HG03439 (cell line): ENCODE data around the gene UMODL1.

ENCODE experiments used
- ATAC-seq: cut with Tn5 transposase; IDR thresholded peaks from one replicate; pipeline ENCODE4 v1.9.1; 2021; ENCODE audit warnings: mild to moderate bottlenecking, moderate library complexity; ENCODE audit not compliant: unreplicated experiment

The UMODL1 gene

DNA sequence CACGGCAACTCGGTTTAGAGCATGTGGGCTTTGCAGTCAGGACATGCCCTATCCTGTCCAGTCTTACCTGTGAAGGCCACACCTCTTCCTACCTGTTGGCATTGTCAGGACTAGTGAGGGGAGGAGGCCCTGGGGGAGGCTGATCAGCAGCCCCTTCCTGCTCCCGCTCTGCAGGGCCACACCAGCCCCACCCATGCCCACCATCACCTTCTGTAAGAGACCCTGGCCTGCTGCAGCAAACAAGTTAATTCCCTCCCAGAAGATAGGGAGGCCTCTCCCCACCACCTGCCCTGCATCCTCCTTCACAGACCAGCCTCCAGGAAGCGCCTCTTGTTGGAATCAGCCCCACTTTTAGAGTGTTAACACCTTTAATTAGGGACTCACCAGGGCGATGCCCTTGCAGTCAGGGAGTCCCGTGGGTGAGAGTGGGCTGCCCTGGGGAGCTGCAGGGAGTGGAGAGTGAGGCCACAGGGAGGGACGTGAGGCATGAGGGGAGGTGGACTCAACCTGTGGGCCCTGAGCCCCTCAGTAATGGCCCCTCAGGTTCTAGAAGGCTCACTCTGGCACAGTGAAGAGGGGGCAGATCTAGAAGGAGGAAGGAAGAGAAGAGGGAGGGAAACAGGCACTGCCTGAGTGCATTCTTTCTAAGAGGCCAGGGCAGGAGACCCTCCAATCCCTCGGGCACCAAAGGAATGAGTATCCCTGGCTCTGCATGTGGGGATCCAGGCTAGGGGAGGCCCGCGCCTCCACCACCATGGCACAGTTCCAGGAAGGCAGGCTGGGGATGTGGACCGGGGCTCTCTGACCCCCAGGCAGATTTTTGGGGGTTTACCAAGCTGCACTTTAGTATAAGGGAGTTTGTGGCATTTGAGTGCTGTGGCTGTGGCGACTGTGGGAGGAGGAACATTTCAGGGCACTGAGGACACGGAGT, 8.2 kb downstream of the UMODL1 start:
- no peak for ATAC-seq

DNA sequence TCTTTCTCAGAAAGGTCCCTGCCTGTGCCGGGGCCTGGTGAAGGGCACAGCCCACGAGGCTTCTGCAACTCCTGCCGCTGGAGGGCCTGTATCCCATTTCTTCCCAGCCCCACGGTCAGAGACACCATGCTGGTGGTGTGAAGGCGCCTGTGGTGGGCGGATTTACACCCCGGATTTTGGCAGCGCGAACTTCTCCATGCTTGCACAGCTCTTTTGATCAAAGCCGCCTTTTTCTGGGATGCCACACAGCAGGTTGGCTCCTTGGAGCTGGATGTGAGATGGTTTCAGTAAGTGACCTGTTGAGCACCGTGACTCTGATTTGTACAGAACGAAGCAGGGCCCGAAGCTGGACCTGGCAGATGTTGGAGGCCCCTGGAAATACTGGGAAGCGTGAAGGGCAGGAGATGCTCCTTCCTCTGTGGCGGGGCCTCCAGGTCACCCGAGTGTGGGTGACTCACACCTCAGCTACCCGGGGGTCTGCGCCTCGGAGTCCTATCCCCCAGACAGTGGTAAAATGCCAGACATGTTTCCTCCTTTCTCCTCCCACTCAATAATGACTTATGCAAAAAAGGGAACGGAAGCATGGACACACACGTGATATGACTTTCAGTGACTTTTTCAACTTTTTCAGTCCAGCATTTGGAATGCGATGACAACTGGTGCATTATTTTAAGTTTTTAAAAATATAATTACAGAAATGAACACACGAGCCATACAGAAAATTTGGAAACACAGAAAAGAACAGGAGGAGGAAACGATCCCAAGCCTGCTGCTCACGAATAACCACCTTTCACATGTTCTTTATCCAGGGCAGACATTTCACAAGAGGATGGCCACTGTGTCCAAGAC, 9.0 kb downstream of the UMODL1 start:
- ATAC-seq, result no peak

DNA sequence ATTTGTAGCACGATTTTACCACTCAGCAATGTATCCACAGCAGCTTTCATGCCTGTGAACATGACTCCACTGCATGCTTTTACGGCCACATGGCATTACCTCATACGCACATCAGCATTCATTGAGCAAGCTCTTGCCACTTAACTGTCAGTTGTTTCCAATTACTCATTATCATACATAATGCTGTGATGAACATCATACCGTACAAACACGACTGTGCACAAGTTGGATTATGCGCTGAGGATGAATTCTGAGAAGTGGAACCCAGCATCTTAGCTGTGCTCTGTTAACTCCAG, 9.6 kb downstream of the UMODL1 start:
- ATAC-seq, result no peak

- ATAC-seq, result no peak
Observed at GRCh38 chr21:42081138-42081537, 10.0 kb downstream of the UMODL1 start.

GRCh38 chr21:42081931-42082381, 10.8 kb downstream of the UMODL1 start:
- no peak for ATAC-seq

DNA sequence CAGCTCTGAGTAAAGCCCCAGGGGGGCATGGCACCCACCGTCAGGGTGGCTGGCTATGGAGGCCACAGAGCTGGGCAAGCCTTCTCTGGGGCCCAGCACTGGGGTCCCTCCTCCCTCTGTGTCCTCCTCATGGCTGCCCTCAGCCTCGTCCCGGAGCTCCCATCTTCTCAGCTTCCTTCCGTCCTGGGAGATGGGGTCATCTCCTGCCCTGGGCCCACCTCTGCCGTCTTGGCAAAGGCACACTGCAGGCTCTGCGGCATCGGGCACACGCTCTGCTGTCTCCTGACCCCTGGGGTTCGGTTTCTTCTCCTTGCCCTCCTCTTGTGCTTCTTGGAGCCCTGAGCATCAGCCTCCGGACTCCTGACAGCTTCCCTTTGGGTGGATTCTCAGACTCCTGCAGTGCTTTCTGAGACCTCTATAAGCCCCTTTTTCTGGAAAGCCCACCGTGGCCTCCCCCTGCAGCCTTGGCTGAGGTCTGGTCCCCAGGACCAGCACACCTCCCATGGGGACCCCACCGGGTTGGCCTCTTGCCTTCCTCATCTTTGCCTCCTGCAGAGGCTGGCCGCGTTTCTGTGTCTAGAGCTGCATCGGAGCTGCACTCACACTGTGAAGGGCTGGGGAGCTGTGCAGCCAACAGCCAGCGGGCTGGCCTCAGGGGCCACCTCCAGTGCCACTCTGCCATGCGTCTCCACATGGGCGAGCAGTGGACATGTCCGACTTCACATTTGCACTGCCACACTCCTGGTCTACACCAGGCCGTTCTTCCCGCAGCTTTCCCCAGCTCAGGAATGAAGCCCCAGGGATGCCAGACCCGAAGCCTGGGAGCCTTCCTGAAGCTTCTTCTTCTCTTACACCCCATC, 11.6 kb downstream of the UMODL1 start:
- ATAC-seq, result no peak

GRCh38 chr21:42083361-42083690, 12.2 kb downstream of the UMODL1 start:
- no peak for ATAC-seq

GRCh38 chr21:42084079-42084478, 13.0 kb downstream of the UMODL1 start:
- ATAC-seq, result no peak

DNA sequence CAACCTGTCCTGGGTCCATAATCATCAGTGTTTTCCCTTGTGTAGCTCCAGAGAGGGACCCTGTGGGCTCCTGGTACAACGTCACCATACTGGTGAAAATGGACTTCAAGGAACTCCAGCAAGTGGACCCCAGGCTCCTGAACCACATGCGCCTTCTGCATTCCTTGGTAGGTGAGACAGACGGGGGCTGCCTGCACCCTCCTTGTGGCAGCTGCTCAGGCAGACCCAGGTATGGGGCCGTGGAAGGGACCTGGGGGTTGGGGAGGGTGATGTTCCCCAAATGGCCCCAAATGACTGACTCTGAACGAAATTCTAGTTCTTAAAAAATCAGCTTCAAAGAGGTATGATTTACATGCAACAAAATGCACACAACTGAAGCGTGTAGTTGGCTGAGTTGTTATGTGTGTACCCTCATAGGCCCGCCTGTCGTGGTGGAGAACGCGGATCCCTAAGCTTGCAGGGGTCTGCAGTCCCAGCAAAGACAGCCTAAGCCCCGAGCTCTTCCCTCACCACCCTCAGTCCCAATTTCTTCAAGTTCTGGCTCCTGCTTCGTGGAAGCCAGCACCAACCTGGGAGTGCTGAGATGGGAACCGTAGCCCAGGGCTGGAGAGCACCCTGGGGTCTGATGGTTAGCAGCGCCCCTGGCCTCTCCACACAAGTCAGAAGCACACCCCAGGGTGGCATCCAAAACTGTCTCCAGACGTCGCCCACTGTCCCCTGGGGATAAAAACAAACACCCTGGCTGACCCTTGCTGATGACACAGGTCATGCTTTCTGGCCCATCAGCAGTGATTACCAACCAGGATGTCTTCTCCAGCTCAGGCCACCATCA, 14.3 kb downstream of the UMODL1 start:
- ATAC-seq, result no peak

DNA sequence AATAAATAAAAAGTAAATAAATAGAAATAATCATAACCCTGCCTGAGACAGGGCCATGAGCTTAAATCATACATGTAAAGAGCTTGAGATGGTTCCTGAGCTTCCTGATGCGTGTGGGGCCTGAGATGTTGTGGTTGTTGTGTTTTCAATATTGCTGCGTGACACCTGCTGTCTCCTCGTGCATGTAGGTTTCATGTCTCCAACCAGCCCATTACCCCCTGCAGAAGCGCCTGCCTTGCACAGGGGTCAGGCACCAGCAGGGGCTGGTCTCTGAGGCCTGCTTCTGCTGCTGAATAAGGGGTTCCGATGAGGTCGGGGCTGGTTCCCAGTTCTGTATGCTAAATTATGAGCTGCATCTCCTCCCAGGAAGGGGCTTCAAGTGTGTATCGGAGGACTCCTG, 15.9 kb downstream of the UMODL1 start:
- no peak for ATAC-seq

DNA sequence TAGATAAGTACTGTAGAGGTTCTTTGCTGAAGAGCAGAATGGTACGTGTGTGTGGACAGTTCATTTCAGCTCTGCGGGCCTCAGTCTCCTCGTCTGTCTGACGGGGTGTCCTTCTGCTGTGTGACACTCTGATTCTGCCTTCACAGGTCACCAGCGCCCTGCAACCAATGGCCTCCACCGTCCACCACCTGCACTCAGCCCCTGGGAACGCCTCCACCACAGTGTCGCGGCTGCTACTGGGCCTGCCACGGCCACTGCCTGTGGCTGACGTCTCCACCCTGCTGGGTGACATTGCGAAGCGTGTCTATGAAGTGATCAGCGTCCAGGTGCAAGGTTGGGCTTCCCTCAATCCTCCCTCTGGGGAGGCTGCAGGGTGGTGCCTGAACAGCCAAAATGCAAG, 17.0 kb downstream of the UMODL1 start:
- no peak for ATAC-seq

- ATAC-seq, result no peak
Observed at GRCh38 chr21:42088658-42089057, 17.5 kb downstream of the UMODL1 start.

DNA sequence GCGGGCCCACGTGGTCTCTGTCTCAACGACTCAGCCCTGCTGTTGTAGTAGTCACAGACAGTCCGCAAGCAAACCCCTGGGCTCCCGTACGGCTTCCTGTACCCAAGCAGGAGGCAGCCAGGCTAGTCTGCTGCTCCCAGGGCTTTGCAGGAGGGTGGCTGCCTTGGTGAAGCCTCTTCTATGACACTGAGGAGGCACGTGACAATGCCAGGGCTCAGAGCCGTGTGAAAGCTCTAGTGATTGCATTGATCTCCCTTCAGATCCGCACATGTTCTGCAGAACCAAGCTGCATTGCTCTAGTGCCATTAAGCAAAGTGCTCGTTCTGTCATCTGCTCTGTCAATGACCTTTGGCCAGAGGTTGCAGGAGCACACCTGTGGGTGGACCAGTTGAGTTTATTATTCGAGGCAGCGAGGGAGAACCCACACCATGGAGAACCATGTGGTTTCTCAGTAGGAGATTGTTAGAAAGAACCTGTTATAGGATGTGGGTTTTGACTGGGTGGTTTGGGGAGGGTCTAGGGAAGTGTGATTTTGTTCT, 18.0 kb downstream of the UMODL1 start:
- no peak for ATAC-seq

- ATAC-seq, result no peak
Observed at GRCh38 chr21:42089665-42090310, 18.7 kb downstream of the UMODL1 start.

- ATAC-seq, result no peak
Observed at GRCh38 chr21:42091899-42092508, 20.9 kb downstream of the UMODL1 start.

GRCh38 chr21:42092771-42093170, 21.7 kb downstream of the UMODL1 start:
- ATAC-seq, result no peak

DNA sequence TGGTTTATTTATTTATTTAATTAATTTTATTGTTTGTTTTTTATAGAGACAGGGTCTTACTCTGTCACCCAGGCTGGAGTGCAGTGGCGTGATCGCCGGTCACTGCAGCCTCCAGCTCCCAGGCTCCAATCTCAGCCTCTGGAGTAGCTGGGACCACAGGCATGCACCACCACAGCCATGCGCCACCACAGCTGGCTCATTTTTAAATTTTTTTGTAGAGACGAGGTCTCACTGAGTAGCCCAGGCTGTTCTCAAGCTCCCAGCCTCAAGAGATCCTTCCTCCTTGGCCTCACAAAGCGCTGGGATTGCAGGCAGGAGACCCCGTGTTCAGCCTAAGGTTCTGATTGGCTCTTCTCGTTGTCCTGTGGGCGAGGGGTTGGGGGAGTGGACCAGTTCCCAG, 22.1 kb downstream of the UMODL1 start:
- no peak for ATAC-seq

DNA sequence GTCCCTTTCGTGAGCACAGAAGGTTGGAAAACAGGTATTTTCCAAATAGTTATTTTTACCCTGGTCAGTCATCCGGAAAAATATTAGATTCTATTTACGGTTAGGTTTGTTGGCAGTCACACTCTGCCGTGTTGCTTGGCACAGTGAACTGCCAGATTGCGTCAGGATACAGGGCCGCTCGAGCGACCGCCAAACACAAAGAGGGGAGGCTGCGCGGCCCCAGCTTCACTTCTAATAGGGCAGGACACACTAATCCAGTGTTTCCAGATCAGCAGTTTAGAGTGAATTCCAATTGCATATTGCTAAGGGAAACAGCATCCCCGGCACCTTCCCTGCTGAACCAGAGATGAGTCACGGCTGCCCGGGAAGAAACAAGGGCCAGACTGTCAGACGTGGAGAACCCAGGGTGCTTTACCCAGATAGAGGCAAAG, 22.9 kb downstream of the UMODL1 start:
- ATAC-seq, result no peak

DNA sequence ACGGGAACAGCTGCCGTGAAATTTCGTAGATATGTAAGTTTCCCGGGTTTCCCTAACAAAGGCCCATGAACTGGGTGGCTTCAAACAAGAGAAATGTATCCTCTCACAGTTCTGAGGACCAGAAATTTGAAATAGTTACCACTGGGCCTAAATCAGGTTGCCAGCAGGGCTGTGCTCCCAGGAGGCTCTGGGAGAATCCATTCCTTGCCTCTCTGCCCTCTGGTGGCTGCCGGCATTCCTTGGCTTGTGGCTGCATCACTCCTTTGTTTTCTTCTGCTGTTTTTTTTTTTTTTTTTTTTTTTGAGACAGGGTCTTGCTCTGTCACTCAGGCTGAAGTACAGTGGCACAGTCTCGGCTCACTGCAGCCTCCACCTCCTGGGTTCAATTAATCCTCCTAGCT, 23.7 kb downstream of the UMODL1 start:
- ATAC-seq, result no peak
